Activated CD8-positive, alpha-beta T cell treated with anti-CD3 and anti-CD28 coated beads for 36 hours (primary cell): ENCODE results near the gene KLF11. TPM values are rescaled to one million over a fixed set of nuclear protein-coding genes. Genes with fewer than 3 reads are reported as not detected.

ENCODE experiments used
- ATAC-seq: fragments of 200-7000 bp; cut with Tn5 transposase; one replicate; pipeline ENCODE4 v1.10.0; 2021; ENCODE audit warnings: mild to moderate bottlenecking, moderate library complexity
- CTCF ChIA-PET: fragments of 350-600 bp; sonication (Branson Sonifier 250); formaldehyde crosslinking; loops from one replicate; lab custom pipeline; 2021; ENCODE audit warnings: antibody characterized with exemption; lab: Charles Lee
- POLR2A ChIA-PET: fragments of 350-600 bp; sonication (Branson Sonifier 250); formaldehyde crosslinking; loops from one replicate; lab custom pipeline; 2021; ENCODE audit warnings: antibody characterized with exemption; lab: Charles Lee
- DNase-seq: peaks from one replicate; pipeline ENCODE4 v3.0.0-alpha.2; 2020
- H3K27ac Mint-ChIP-seq: one replicate; pipeline ENCODE4 v1.8.0; 2021; ENCODE audit warnings: mild to moderate bottlenecking, mixed read lengths
- H3K27me3 Mint-ChIP-seq: one replicate; pipeline ENCODE4 v1.8.0; 2021; ENCODE audit warnings: mixed read lengths
- H3K36me3 Mint-ChIP-seq: one replicate; pipeline ENCODE4 v1.8.0; 2021; ENCODE audit warnings: low read depth, mixed read lengths
- H3K4me1 Mint-ChIP-seq: one replicate; pipeline ENCODE4 v1.8.0; 2021; ENCODE audit warnings: low read depth, mixed read lengths
- H3K4me3 Mint-ChIP-seq: one replicate; pipeline ENCODE4 v1.8.0; 2021; ENCODE audit warnings: mild to moderate bottlenecking, moderate library complexity, mixed read lengths
- H3K9me3 Mint-ChIP-seq: one replicate; pipeline ENCODE4 v1.8.0; 2021; ENCODE audit warnings: mixed read lengths
- CTCF ChIP-seq: fragments of 200-600 bp; IDR thresholded peaks from one replicate; pipeline ENCODE4 v1.8.0; 2022; ENCODE audit warnings: antibody characterized with exemption, mild to moderate bottlenecking
- intact Hi-C: fragments of 100-400 bp; cut with micrococcal nuclease; formaldehyde crosslinking; loops from one replicate; pipeline ENCODE4 v1.10.0; 2022
- total RNA-seq, 2 experiments: library from RNA; stranded (reverse); gene quantifications; one replicate each; pipeline ENCODE4 v1.2.3, GENCODE V29; 2021

Gene KLF11
- total RNA-seq, 2 experiments from 2014 or later: 2.9 to 3.5 TPM

- no peak overlapping the region for H3K27ac Mint-ChIP-seq
- H3K36me3 Mint-ChIP-seq: no peaks in the 10 kb centered on the region
- no peak overlapping the region for H3K4me3 Mint-ChIP-seq
- DNase-seq: no peak
- H3K4me1 Mint-ChIP-seq: peaks cover 18% of the 10 kb centered on the region
- no peak for TF ChIP-seq CTCF
- intact Hi-C loops: no loop called here
- no peak for ATAC-seq
- POLR2A ChIA-PET: interaction anchor here (0.6 kb wide), 1 partner anchor 17 kb away, joined by 3 read pairs; no protein-coding TSS in a partner anchor
- H3K27me3 Mint-ChIP-seq: no peaks in the 10 kb centered on the region
- no peaks in the 10 kb centered on the region for H3K9me3 Mint-ChIP-seq
- CTCF ChIA-PET: interaction anchor here (0.7 to 5.5 kb wide), 5 partner anchors 8 to 214 kb away, joined by 3 to 44 read pairs (median 6); no protein-coding TSS in a partner anchor
Observed at GRCh38 chr2:10027660-10028330, 15.6 kb upstream of the KLF11 start.

- no peaks in the 10 kb centered on the region for H3K27me3 Mint-ChIP-seq
- ChIA-PET POLR2A (interaction anchor here (0.6 to 1.6 kb wide), 7 partner anchors 9 to 190 kb away, joined by 3 to 6 read pairs (median 3); no protein-coding TSS in a partner anchor), CTCF (interaction anchor here (1.1 to 5.5 kb wide), 8 partner anchors 9 to 214 kb away, joined by 3 to 44 read pairs (median 6); no protein-coding TSS in a partner anchor)
- no peak overlapping the region for H3K4me3 Mint-ChIP-seq
- ATAC-seq (no peak), DNase-seq (no peak)
- TF ChIP-seq CTCF: no peak
- no peaks in the 10 kb centered on the region for H3K9me3 Mint-ChIP-seq
- peak overlapping the region; percentile 77 for H3K27ac Mint-ChIP-seq
- peaks cover 18% of the 10 kb centered on the region for H3K4me1 Mint-ChIP-seq
- H3K36me3 Mint-ChIP-seq: no peaks in the 10 kb centered on the region
- intact Hi-C loops: no loop called here
Observed at GRCh38 chr2:10028407-10028987, 14.9 kb upstream of the KLF11 start.

GRCh38 chr2:10028988-10029874 lies 14.1 kb upstream of the KLF11 start:
- Mint-ChIP-seq H3K27me3 (no peaks in the 10 kb centered on the region), H3K4me1 (peaks cover 18% of the 10 kb centered on the region), H3K36me3 (no peaks in the 10 kb centered on the region), H3K27ac (peak overlapping the region; percentile 77), H3K4me3 (peak overlapping the region; percentile 63), H3K9me3 (no peaks in the 10 kb centered on the region)
- TF ChIP-seq CTCF: no peak
- POLR2A ChIA-PET: interaction anchor here (1.1 to 1.6 kb wide), 6 partner anchors 9 to 191 kb away, joined by 3 to 6 read pairs (median 3); no protein-coding TSS in a partner anchor
- CTCF ChIA-PET: interaction anchor here (1.1 to 5.5 kb wide), 7 partner anchors 10 to 44 kb away, joined by 3 to 44 read pairs (median 6); no protein-coding TSS in a partner anchor
- intact Hi-C loops: no loop called here
- ATAC-seq: peak; percentile 99
- DNase-seq: peak; percentile 86

GRCh38 chr2:10029875-10030223 lies 13.5 kb upstream of the KLF11 start:
- intact Hi-C loops: no loop called here

More at GRCh38 chr2:10029875-10030223, 13.5 kb upstream of the KLF11 start:
- peaks cover 20% of the 10 kb centered on the region for H3K4me1 Mint-ChIP-seq
- H3K27me3 Mint-ChIP-seq: no peaks in the 10 kb centered on the region
- ATAC-seq (no peak), DNase-seq (no peak)
- POLR2A ChIA-PET: interaction anchor here (1.1 to 1.6 kb wide), 5 partner anchors 8 to 192 kb away, joined by 3 to 6 read pairs (median 3); no protein-coding TSS in a partner anchor
- H3K4me3 Mint-ChIP-seq: peak overlapping the region; percentile 63
- H3K36me3 Mint-ChIP-seq: no peaks in the 10 kb centered on the region
- peak overlapping the region; percentile 12 for H3K27ac Mint-ChIP-seq
- no peak for TF ChIP-seq CTCF
- H3K9me3 Mint-ChIP-seq: no peaks in the 10 kb centered on the region
- CTCF ChIA-PET: interaction anchor here (1.1 to 5.5 kb wide), 7 partner anchors 9 to 216 kb away, joined by 3 to 44 read pairs (median 6); no protein-coding TSS in a partner anchor
